GM12873 (cell line): ENCODE results near the gene CIAPIN1.

Source experiments
- TF ChIP-seq, protein P1 (sequence below): IDR thresholded peaks from 2 replicates; pipeline ENCODE4 v1.5.1; 2012; ENCODE audit warnings: low read depth, mild to moderate bottlenecking, moderate library complexity, low read length, control low read depth; ENCODE audit not compliant: insufficient read depth; ENCODE audit errors: missing control alignments

Gene CIAPIN1

GRCh38 chr16:57445510-57445909 lies 1.7 kb downstream of the CIAPIN1 start:
- TF ChIP-seq, protein P1, sequence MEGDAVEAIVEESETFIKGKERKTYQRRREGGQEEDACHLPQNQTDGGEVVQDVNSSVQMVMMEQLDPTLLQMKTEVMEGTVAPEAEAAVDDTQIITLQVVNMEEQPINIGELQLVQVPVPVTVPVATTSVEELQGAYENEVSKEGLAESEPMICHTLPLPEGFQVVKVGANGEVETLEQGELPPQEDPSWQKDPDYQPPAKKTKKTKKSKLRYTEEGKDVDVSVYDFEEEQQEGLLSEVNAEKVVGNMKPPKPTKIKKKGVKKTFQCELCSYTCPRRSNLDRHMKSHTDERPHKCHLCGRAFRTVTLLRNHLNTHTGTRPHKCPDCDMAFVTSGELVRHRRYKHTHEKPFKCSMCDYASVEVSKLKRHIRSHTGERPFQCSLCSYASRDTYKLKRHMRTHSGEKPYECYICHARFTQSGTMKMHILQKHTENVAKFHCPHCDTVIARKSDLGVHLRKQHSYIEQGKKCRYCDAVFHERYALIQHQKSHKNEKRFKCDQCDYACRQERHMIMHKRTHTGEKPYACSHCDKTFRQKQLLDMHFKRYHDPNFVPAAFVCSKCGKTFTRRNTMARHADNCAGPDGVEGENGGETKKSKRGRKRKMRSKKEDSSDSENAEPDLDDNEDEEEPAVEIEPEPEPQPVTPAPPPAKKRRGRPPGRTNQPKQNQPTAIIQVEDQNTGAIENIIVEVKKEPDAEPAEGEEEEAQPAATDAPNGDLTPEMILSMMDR = no peak

DNA sequence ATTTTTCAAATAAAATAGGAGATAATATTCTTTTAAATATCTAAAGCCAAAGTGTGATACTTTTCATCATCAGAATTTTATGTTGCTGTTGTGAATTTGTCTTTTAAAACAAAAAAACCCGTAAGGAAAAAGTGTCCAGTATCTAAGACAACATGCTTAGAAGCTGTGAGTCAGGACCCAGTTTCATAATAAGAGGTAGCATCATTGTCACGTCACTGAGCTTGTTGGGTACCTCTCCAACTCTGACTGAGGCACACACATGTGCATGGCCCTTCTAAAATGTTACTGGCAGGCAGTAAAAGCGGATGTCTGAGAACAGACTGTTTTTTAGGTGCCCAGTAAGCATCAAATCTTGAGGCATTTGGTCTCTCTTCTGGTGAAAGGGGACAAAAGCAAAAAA lies 2.5 kb downstream of the CIAPIN1 start:
- TF ChIP-seq, protein P1 = no peak

GRCh38 chr16:57435838-57436237 lies 11.3 kb downstream of the CIAPIN1 start:
- TF ChIP-seq, protein P1 = no peak

DNA sequence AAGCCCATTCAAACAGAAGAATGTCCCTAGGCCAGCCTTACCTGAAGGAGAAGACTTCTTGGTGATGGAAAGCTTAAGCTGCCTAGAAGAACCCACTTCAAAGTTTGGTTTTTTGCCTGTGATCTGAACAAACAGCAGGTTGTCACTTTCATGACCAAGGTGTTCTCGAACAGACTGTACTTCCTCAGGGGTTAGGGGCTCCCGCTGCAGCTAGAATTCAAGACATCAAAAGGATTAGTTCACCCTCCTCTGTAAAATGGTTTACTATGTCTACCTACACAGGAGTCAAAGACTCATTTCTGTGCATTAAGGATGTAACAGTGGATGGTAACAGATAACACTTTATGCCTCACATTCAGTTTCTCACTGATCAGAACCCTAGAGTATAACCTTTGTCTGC lies 13.2 kb downstream of the CIAPIN1 start:
- TF ChIP-seq, protein P1 = no peak

DNA sequence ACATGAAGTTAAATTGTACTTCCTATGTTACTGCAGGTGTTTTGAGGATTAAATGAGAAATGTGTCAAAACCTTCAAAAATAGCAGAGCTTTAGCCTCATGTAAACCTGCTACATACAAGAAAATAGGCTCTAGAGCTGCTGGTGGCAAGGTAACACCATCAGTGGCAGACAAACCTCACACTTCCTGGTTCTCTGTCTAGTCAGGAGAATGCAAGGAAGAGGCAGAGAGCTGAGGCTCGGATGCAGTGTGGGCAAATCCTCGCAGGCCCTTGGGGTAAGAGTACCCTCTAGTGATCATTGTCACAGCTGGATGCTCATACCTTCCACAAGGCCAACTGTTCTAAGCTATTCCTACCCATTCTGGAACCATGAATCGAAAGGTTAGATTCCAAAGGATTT lies 14.2 kb downstream of the CIAPIN1 start:
- TF ChIP-seq, protein P1 = no peak

DNA sequence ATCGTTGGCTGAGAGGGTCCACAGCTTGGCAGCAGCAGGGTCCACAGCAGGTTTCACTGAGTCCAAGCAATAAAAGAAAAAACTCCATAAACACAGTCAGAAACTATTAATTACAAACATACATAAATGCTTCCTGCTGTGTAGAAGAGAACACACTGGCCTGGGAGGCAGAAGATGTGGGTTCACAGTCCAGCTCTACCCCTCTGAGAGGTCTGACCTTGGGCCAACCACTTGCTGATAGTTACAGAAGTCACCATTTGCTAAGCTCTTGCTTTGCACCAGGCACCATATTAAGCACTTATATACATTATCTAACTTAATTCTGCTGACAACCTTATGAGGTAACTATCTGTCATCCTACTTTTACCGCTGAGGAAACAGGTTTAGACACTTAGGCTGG lies 14.7 kb downstream of the CIAPIN1 start:
- TF ChIP-seq, protein P1 = no peak

GRCh38 chr16:57430955-57431354 lies 16.2 kb downstream of the CIAPIN1 start:
- TF ChIP-seq, protein P1 = no peak

- TF ChIP-seq, protein P1 = no peak
These were observed 19.4 kb downstream of the CIAPIN1 start for GRCh38 chr16:57427824-57428223.
